Stimulated activated memory B cell treated with anti-CD40 and anti-IgM and Interleukin-4, amounts not matched to agents 10 μg/mL and 1 μg/mL and 100 μg/mL, for 72 hours (primary cell): ENCODE data around the gene ZNF112.
A peak's percentile ranks its signal among the peaks of the same experiment; 100 is the strongest.

Experiments used
- ATAC-seq: fragments of 150-1000 bp; cut with Tn5 transposase; 2 replicates; pipeline ENCODE4 v1.10.0; 2021
- H3K27ac Mint-ChIP-seq: one replicate; pipeline ENCODE4 v1.8.0; 2022; ENCODE audit warnings: mild to moderate bottlenecking, mixed read lengths
- H3K27me3 Mint-ChIP-seq: one replicate; pipeline ENCODE4 v1.8.0; 2022; ENCODE audit warnings: mixed read lengths
- H3K36me3 Mint-ChIP-seq: one replicate; pipeline ENCODE4 v1.8.0; 2022; ENCODE audit warnings: mixed read lengths
- H3K4me1 Mint-ChIP-seq: one replicate; pipeline ENCODE4 v1.8.0; 2022; ENCODE audit warnings: mixed read lengths
- H3K4me3 Mint-ChIP-seq: one replicate; pipeline ENCODE4 v1.8.0; 2022; ENCODE audit warnings: mild to moderate bottlenecking, moderate library complexity, mixed read lengths
- H3K9me3 Mint-ChIP-seq: one replicate; pipeline ENCODE4 v1.8.0; 2022; ENCODE audit warnings: mixed read lengths

The ZNF112 gene

DNA sequence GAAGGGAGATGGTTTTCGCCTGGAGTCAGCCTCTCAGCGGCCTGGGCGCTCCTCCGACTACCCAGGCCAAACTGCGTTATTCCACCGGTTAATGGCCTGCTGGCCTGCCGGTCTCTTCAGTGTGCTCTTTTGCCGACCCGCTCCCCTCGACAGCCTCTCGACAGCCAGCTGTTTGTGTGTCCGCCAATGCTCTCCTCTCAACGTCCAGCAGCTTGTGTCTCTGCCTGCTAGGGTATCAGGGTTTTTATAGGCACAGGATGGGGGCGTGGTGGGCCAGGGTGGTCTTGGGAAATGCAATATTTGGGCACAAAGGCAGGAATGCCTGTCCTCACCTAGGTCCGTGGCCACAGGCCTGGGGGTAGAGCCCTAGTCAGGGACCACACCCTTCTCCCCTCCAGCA is 50.2 kb downstream of the ZNF112 start:
- H3K4me1 Mint-ChIP-seq = peaks cover 8% of the 10 kb centered on the region
- ATAC-seq = no peak
- peaks cover 8% of the 10 kb centered on the region for H3K9me3 Mint-ChIP-seq
- H3K27me3 Mint-ChIP-seq = no peaks in the 10 kb centered on the region
- no peak overlapping the region for H3K4me3 Mint-ChIP-seq
- no peak overlapping the region for H3K27ac Mint-ChIP-seq
- H3K36me3 Mint-ChIP-seq = peaks cover 19% of the 10 kb centered on the region

DNA sequence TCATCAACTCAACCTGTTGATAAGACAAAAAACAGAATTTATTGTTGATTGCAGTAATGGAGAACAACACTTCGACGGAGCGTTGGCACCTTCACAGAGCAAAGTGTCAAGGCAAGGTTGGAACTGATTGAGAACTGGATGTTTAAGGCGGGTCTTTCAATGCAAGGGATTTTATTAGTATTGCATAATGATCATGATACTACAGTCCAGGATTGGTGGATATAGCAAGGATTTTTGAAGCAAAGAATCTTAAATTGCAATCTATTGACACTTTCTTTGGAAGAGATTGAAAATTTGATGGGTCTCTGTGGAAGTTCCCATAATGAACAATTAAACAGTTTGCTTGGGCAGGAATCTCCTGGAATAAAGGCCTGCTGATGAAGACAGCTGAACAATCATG is 51.0 kb downstream of the ZNF112 start:
- Mint-ChIP-seq H3K27ac (peak overlapping the region; percentile 68), H3K4me1 (peaks cover 8% of the 10 kb centered on the region), H3K36me3 (peaks cover 27% of the 10 kb centered on the region), H3K4me3 (no peak overlapping the region), H3K9me3 (peaks cover 8% of the 10 kb centered on the region), H3K27me3 (no peaks in the 10 kb centered on the region)
- no peak for ATAC-seq

DNA sequence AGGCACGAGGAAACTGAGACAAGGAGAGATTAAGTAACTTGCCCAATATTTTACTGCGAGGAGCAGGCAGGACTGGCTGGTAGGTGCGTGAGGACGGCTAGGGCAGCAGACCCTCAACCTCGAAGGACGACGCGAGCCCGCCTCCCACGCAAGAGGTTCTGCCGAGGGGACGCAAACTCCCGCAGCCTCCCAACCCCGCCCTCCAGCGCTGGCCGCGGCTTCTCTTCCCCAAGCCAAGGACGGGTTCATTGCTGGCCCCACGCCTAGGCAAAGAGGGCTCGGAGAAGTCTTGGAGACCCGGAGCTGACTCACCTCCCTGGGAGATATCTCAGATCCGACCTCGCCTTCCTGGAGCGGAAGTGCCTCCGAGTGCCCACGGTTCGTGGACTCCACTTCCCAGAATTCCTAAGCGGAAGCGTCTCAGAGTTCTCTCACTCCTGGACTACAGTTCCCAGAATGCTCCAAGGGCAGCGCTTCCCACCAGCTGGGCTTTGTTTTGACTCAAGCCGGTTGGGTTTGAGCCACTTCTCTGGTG is 51.8 kb downstream of the ZNF112 start, which contains the start of gene ZNF235:
ZNF235 (minus strand) TSS at position 367 of the 535 bp plus-strand sequence. CDS start 1,621 bp downstream, outside the sequence.
- peak within 1 kb of the TSS; percentile 83 for H3K4me3 Mint-ChIP-seq
- no peaks in the 10 kb centered on the region for H3K27me3 Mint-ChIP-seq
- H3K4me1 Mint-ChIP-seq = peaks cover 8% of the 10 kb centered on the region
- H3K9me3 Mint-ChIP-seq = peaks cover 8% of the 10 kb centered on the region
- ATAC-seq = peak; percentile 99
- peak within 1 kb of the TSS; percentile 68 for H3K27ac Mint-ChIP-seq
- H3K36me3 Mint-ChIP-seq = peaks cover 34% of the 10 kb centered on the region

DNA sequence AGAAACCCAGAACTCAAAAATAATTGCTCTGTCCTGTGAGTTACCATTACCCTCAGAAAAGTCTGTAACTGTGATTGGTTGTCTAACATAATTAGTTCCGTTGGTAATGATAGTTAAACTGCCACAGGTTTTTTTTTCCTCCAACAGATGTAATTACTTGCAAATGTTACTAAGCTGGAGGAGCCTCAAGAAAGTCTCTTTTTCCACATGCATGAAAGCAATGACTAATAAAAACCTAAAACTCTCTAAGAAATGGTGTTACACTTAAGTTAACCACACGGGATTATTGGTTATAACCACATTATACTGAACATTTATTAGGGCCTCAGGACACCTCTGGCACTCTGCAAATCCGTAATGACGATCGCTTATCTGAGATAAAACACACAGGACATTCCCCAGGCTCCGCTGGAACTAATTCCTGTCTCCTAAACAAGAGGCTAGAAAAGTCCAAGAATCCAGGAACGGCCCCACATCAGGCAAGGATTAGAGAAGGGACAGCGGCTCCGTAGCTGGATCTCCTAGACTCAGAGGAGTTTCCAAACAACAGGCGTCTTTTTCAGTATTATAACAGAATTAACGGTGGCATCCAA is 52.4 kb downstream of the ZNF112 start:
- ATAC-seq = no peak
- Mint-ChIP-seq H3K27me3 (no peaks in the 10 kb centered on the region), H3K4me3 (peak overlapping the region; percentile 83), H3K4me1 (peaks cover 8% of the 10 kb centered on the region), H3K27ac (peak overlapping the region; percentile 68), H3K36me3 (peaks cover 41% of the 10 kb centered on the region), H3K9me3 (peaks cover 8% of the 10 kb centered on the region)

DNA sequence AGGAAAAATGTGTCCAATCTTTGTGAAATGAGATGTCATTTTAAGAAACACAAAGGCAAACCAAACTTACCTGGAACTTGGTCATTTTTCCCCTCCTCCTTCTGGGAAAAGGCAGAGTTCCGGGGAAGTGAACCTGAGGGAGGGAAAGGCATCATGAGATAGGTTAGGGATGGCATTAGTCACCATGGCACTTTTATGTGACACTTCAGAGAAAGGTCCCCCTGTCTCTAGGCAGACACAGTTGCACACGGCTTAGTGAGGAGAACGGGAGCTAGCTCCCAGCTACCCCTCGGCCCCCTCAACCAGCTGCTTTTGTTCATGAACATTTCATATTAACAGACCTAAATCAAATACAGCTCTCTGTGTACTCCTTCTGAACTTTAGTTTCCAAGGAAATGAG is 53.2 kb downstream of the ZNF112 start:
- Mint-ChIP-seq H3K4me3 (no peak overlapping the region), H3K36me3 (peaks cover 46% of the 10 kb centered on the region), H3K4me1 (peaks cover 8% of the 10 kb centered on the region), H3K27ac (no peak overlapping the region), H3K27me3 (no peaks in the 10 kb centered on the region), H3K9me3 (peaks cover 4% of the 10 kb centered on the region)
- ATAC-seq = no peak

DNA sequence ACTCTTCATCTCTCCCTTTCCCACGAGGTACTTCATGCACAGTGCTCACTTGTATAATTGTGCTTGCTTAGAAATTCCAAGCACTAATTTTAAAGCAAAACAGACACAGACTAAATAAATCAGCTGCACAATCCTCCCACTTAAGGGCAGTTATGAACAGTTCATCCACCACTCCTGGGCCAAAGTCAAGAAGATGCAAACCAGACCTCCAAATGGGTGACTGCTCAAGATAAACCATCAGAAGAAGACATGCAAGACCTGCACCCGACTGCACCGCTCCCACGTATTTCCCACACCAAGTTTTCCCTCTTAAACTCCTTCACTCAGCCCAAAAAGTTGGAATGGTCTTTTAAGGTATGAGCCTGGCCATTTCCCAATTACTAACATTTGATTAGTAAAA is 71.5 kb downstream of the ZNF112 start:
- H3K36me3 Mint-ChIP-seq = peaks cover 80% of the 10 kb centered on the region
- no peaks in the 10 kb centered on the region for H3K27me3 Mint-ChIP-seq
- H3K27ac Mint-ChIP-seq = no peak overlapping the region
- ATAC-seq = no peak
- H3K9me3 Mint-ChIP-seq = peaks cover 37% of the 10 kb centered on the region
- H3K4me1 Mint-ChIP-seq = no peaks in the 10 kb centered on the region
- no peak overlapping the region for H3K4me3 Mint-ChIP-seq

DNA sequence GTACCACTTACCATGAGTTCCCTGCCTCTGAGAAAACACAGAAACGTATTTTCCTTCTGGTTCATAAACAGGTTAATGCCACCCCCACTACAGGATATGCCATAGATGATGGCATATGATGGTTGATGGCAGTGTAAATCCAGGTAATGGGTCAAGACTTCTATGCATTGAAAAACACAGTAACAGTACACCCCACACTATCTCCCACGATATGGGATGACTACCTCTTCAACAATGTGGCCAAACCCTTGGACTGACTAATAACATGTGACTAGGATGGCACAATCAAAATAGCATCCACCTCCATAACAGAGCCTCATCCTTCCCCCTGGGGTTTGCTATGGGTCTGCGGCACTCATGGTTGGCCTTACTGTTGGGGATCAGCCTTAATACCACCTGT is 73.6 kb downstream of the ZNF112 start:
- Mint-ChIP-seq H3K36me3 (peaks cover 76% of the 10 kb centered on the region), H3K27ac (no peak overlapping the region), H3K4me1 (no peaks in the 10 kb centered on the region), H3K9me3 (peaks cover 39% of the 10 kb centered on the region), H3K27me3 (no peaks in the 10 kb centered on the region), H3K4me3 (no peak overlapping the region)
- ATAC-seq = no peak

DNA sequence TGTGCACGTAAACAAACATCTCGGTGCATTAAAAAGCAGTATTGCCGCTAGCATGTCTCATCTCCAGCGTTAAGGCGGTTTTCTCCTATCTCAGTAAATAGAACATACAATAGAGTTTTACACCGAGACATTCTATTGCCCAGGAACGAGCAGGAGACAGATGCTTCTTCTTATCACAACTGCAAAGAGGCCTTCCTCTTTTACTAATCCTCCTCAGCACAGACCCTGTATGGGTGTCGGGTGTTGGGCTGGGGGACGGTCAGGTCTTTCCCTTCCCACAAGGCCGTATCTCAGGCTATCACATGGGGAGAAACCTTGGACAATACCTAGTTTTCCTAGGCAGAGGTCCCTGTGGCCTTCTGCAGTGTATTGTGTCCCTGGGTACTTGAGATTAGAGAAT is 75.6 kb downstream of the ZNF112 start:
- Mint-ChIP-seq H3K27me3 (no peaks in the 10 kb centered on the region), H3K36me3 (peaks cover 81% of the 10 kb centered on the region), H3K27ac (no peak overlapping the region), H3K9me3 (peaks cover 38% of the 10 kb centered on the region), H3K4me1 (no peaks in the 10 kb centered on the region), H3K4me3 (no peak overlapping the region)
- ATAC-seq = no peak

DNA sequence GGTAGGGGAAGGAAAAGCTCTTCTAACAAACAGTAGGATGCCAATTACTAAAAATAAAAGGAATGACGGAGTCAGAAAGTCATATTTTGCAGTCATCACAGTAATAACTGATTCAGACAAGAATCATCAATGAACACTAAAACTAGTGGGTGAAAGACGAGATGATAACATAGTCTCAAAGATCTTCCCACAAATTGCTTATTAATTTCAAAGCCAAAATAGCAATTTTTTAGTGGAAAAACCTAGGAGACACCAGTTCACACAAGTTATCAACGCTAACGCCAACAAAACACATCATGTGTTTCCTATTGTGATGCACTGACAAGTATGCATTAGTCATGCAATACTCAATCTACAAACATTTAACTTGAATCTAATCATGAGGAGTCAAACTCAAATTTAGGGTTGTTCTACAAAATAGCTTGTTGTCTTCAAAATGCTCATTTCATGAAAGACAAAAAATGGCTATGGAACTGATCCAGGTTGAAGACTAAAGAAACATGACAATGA is 78.2 kb downstream of the ZNF112 start:
- Mint-ChIP-seq H3K27me3 (no peaks in the 10 kb centered on the region), H3K9me3 (peaks cover 41% of the 10 kb centered on the region), H3K36me3 (peaks cover 84% of the 10 kb centered on the region), H3K4me1 (no peaks in the 10 kb centered on the region), H3K4me3 (no peak overlapping the region), H3K27ac (no peak overlapping the region)
- ATAC-seq = no peak

DNA sequence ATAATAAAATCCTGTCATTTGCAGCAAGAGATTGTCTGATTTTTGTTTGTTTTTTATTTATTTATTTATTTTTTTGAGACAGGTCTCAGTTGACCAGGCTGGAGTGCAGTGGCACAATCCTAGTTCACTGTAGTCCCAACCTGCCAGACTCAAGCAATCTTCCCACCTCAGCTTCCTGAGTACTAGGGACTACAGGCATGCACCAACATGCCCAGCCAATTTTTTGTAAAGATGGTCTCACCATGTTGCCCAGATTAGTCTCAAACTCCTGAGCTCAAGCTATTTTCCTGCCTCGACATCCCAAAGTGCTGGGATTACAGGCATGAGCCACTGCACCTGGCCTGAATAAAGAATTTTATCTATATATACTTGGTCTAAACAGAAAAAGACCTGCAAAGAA is 79.1 kb downstream of the ZNF112 start:
- no peak for ATAC-seq
- Mint-ChIP-seq H3K4me1 (no peaks in the 10 kb centered on the region), H3K27me3 (no peaks in the 10 kb centered on the region), H3K27ac (no peak overlapping the region), H3K9me3 (peaks cover 39% of the 10 kb centered on the region), H3K36me3 (peaks cover 84% of the 10 kb centered on the region), H3K4me3 (no peak overlapping the region)
